BLaER1 (cell line): ENCODE data around the gene PCBP3.

Source experiments
- H3K27ac ChIP-seq: shearing (Covaris generic); formaldehyde crosslinking; 2 replicates; pipeline ENCODE4 v1.8.1; 2022
- H3K27me3 ChIP-seq: shearing (Covaris generic); formaldehyde crosslinking; 2 replicates; pipeline ENCODE4 v1.8.1; 2022
- H3K36me3 ChIP-seq: shearing (Covaris generic); formaldehyde crosslinking; 2 replicates; pipeline ENCODE4 v1.8.1; 2022
- H3K4me1 ChIP-seq: shearing (Covaris generic); formaldehyde crosslinking; 2 replicates; pipeline ENCODE4 v1.8.1; 2022
- H3K4me2 ChIP-seq: shearing (Covaris generic); formaldehyde crosslinking; 2 replicates; pipeline ENCODE4 v1.8.1; 2022
- H3K4me3 ChIP-seq: shearing (Covaris generic); formaldehyde crosslinking; 2 replicates; pipeline ENCODE4 v1.8.1; 2022
- H3K9ac ChIP-seq: shearing (Covaris generic); formaldehyde crosslinking; 2 replicates; pipeline ENCODE4 v1.8.1; 2022
- H3K9me3 ChIP-seq: shearing (Covaris generic); formaldehyde crosslinking; 2 replicates; pipeline ENCODE4 v1.8.1; 2022
- H4K20me1 ChIP-seq: shearing (Covaris generic); formaldehyde crosslinking; 2 replicates; pipeline ENCODE4 v1.8.1; 2022
- Cebpa-rat ChIP-seq: shearing (Covaris generic); IDR thresholded peaks from 2 replicates; pipeline ENCODE4 v1.8.1; 2022

PCBP3 gene

DNA sequence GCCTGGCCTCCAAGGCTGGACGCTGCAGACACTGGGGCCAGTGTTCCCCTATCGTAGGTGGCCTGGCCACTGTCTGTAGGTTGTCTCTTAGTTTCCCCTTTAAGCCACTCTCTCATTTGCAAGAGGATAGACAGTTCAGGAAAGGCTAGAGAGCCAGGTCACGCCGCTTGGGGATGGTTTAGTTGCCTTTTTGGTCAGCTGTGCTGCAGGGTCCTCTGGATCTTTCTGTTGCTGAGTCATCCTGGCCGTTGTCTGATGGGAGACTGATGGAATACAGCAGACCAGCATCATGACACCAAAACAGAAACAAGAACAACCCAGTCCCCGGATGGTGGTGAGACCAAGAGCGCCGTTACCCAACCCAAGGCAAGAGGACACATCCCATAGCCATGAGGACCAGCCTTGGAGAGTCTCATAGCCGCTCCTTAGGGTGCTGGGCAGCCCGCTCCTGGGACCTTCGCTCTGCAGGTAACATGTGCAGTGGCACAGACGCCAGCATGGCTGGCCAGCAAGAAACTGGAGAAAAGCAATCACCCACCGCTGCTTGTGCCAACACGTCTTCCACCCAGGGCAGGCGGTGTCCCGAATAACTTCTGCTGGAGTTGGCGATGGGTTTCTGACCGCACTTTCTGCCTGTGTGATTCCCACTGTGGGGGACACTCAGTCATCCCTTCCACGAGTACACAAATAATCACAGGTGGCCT is 258.9 kb downstream of the PCBP3 start:
- no peaks in the 10 kb centered on the region for H3K9me3 ChIP-seq
- H4K20me1 ChIP-seq = no peaks in the 10 kb centered on the region
- no peaks in the 10 kb centered on the region for H3K4me1 ChIP-seq
- H3K27ac ChIP-seq = no peak overlapping the region
- no peak overlapping the region for H3K4me3 ChIP-seq
- H3K4me2 ChIP-seq = no peak overlapping the region
- H3K9ac ChIP-seq = no peak overlapping the region
- no peaks in the 10 kb centered on the region for H3K27me3 ChIP-seq
- TF ChIP-seq Cebpa-rat = no peak
- peaks cover 88% of the 10 kb centered on the region for H3K36me3 ChIP-seq

DNA sequence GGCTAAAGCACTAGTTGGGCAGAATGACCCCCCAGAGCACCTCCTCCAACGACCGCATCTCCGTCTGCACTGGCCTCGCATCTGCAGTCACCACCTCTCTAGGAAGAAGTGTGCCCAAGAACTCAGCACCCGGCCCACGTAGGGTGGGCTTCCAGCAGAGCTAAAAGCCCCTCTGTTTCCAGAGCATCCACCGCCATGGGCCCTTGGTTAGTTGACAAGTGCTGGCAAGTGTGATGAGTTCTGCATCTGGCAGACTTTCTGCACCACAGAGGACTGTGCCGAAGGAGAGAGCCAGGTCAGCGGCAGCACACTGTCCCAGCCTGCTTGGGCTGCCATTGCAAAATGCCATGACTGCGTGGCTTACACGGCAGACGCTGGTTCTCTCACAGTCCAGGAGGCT is 261.7 kb downstream of the PCBP3 start:
- no peaks in the 10 kb centered on the region for H4K20me1 ChIP-seq
- no peak overlapping the region for H3K4me3 ChIP-seq
- H3K27ac ChIP-seq = no peak overlapping the region
- H3K9ac ChIP-seq = no peak overlapping the region
- no peaks in the 10 kb centered on the region for H3K4me1 ChIP-seq
- peaks cover 86% of the 10 kb centered on the region for H3K36me3 ChIP-seq
- TF ChIP-seq Cebpa-rat = no peak
- H3K9me3 ChIP-seq = no peaks in the 10 kb centered on the region
- no peaks in the 10 kb centered on the region for H3K27me3 ChIP-seq
- no peak overlapping the region for H3K4me2 ChIP-seq

DNA sequence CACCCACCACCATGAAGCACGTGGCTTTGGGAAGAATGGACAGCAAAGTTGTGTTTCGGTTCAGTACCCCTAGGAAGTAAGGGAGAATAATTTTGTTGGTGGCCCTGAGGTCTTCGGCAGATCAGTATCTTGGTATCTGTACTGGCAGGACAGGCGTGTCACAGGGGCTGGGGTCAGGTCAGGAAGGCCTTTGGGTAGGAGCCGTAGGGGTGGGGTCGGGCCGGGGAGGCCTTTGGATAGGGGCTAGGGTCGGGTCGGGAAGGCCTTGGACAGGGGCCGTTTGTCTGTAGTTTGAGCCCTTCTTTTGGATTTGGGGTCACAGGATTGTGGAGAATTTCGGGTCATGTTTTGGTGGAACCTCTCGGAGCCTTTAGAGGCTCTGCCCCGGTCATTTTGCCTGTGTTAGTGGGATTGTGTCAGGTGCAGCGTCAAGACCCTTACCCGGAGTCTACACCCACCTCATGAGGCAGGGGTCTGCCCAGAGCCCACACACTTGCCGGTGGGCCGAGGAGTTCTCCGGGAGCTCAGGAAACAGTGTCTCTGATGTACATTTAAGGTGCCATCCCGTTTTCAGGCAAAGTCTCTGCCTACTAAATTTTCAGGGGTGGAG is 262.8 kb downstream of the PCBP3 start:
- Histone ChIP-seq H3K36me3 (peaks cover 86% of the 10 kb centered on the region), H3K27me3 (no peaks in the 10 kb centered on the region), H3K9ac (no peak overlapping the region), H3K4me3 (no peak overlapping the region), H3K4me2 (no peak overlapping the region), H3K9me3 (no peaks in the 10 kb centered on the region), H4K20me1 (no peaks in the 10 kb centered on the region), H3K4me1 (no peaks in the 10 kb centered on the region), H3K27ac (no peak overlapping the region)
- TF ChIP-seq Cebpa-rat = no peak

DNA sequence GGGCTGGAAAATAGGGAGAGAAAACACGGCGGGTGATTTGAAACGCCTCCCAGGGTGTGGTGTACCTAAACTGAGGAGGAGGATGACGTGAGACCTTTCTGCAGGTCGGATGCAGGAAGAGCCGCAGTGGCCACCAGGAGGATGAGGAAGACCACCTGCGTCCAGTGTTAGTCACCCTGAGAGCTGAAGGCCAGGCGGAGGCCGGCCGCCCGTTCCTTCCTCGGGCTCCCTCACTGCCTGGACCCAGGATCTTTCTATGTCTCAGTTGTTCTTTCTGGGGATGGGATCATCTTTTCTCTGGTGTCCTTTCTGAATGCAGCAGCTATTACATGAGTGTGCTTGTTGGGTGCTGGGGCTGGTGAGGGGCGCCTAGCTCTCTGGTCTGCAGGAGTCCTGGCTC is 263.3 kb downstream of the PCBP3 start:
- TF ChIP-seq Cebpa-rat = no peak
- H3K9ac ChIP-seq = no peak overlapping the region
- H3K4me1 ChIP-seq = peaks cover 3% of the 10 kb centered on the region
- H3K4me2 ChIP-seq = no peak overlapping the region
- no peak overlapping the region for H3K27ac ChIP-seq
- no peaks in the 10 kb centered on the region for H3K27me3 ChIP-seq
- no peaks in the 10 kb centered on the region for H3K9me3 ChIP-seq
- no peaks in the 10 kb centered on the region for H4K20me1 ChIP-seq
- H3K4me3 ChIP-seq = no peak overlapping the region
- peaks cover 86% of the 10 kb centered on the region for H3K36me3 ChIP-seq

DNA sequence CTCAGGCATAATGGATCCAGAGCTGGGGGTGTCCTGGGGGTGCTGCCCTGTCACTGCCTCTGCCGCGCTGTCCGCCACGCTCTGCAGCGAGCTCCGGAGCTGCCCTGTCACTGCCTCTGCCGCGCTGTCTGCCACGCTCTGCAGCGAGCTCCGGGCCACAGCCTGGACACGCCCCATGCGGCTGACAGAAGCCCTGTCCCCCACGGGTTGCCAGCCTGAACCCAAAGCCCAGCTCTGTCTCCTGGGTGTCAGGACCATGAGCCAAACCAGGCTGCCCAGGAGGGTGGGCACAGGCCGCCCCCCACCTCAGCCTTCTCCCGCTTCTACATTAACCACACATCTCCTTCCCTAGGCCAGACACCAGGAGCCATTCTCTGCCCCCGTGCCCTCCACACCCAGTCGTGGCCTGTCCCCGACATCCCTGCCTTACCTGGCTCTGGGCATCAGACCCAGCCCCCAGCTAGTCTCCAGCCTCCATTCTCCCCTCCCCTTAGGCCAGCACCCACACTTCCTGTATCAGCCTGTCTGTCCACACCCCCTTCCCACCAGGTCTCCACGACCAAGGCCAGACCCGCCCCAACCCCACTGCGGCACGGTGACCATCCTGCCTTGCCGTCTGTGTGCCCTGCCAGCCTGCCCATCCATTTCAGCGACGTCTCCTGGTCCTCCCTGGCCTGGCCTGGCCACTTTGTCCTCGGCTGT is 265.2 kb downstream of the PCBP3 start:
- Histone ChIP-seq H3K36me3 (peaks cover 82% of the 10 kb centered on the region), H3K9ac (no peak overlapping the region), H3K4me3 (no peak overlapping the region), H3K9me3 (no peaks in the 10 kb centered on the region), H3K4me2 (no peak overlapping the region), H3K4me1 (peaks cover 20% of the 10 kb centered on the region), H4K20me1 (no peaks in the 10 kb centered on the region), H3K27ac (no peak overlapping the region; the same call in 1 of the 2 replicates), H3K27me3 (no peaks in the 10 kb centered on the region)
- no peak for TF ChIP-seq Cebpa-rat

DNA sequence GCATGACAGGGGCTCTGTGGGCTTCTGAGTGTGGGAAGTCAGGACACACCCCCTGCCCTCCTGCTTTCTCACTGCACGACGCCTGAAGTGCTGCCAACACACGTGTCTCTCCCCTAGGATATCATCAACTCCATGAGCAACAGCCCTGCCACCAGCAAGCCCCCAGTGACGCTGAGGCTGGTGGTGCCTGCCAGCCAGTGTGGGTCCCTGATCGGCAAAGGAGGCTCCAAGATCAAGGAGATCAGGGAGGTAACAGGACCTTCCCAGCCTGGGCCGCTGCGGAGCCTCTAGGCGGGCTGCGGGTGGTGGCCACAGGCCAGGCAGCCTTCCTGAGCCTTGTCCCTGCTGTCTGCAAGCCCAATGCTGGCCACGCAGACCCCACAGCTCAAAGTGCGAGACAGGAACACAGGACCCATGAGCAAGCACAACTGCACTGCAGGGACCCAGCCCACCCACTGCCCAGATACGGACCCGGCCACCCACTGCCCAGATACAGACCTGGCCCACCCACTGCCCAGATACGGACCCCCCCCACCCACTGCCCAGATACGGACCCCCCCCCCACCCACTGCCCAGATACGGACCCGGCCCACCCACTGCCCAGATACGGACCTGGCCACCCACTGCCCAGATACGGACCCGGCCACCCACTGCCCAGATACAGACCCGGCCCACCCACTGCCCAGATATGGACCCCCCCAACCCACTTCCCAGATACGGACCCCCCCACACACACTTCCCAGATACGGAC is 265.9 kb downstream of the PCBP3 start:
- no peak overlapping the region for H3K9ac ChIP-seq
- TF ChIP-seq Cebpa-rat = no peak
- H3K4me2 ChIP-seq = no peak overlapping the region

DNA sequence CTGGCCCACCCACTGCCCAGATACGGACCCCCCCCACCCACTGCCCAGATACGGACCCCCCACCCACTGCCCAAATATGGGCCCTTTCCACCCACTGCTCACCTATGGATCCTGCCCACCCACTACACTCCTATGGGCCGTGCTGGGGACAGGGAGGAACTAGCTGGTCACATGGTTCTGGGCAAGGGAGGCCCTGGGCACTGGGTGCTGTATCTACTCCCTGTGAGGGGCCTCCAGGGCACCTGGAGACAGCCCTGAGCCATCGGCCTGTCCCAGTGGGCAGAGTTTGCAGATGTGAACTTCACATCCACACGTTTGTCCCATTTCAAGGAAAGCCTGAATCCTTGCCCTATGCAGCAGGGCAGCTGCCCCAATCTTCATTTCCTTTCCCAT is 266.6 kb downstream of the PCBP3 start:
- Histone ChIP-seq H3K27me3 (no peaks in the 10 kb centered on the region), H3K27ac (no peak overlapping the region), H3K36me3 (peaks cover 67% of the 10 kb centered on the region), H3K9ac (no peak overlapping the region), H3K4me3 (no peak overlapping the region), H4K20me1 (no peaks in the 10 kb centered on the region), H3K9me3 (no peaks in the 10 kb centered on the region), H3K4me1 (peaks cover 28% of the 10 kb centered on the region), H3K4me2 (no peak overlapping the region)
- TF ChIP-seq Cebpa-rat = no peak

More for the DNA sequence above, 265.9 kb downstream of the PCBP3 start:
- Histone ChIP-seq H3K27me3 (no peaks in the 10 kb centered on the region), H3K9me3 (no peaks in the 10 kb centered on the region), H3K27ac (no peak overlapping the region), H3K36me3 (peaks cover 75% of the 10 kb centered on the region), H4K20me1 (no peaks in the 10 kb centered on the region), H3K4me1 (peaks cover 20% of the 10 kb centered on the region), H3K4me3 (no peak overlapping the region)

DNA sequence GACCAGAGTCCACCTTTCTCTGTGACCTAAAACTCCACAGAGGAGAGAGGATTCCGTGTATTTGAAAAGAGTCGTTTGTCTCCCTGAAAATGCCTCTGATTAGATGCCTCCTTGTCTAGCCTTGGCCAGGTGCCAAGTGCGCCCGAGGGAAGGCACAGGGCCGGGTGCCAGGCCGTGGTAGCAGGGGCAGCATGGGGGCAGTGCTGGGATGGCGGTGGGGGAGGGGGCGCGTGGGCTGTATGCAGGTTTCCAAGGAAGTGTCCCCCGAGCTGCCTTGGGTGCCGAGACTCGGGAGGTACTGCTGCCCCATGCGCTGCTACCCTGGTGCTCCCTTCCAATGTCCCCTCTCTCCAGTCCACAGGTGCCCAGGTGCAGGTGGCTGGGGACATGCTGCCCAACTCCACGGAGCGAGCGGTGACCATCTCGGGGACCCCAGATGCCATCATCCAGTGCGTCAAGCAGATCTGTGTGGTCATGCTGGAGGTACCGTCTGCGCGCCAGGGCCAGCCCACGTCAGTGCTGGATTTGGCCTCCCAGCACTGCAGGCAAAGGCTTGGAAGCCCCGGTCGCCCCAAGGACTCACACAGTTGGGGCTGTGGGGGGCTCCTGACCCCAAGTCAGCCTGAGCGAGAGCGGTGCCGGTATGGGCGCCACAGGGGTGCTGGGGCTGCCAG is 267.2 kb downstream of the PCBP3 start:
- Histone ChIP-seq H3K9ac (no peak overlapping the region), H4K20me1 (no peaks in the 10 kb centered on the region), H3K27me3 (no peaks in the 10 kb centered on the region), H3K36me3 (peaks cover 62% of the 10 kb centered on the region), H3K4me2 (no peak overlapping the region), H3K27ac (no peak overlapping the region), H3K9me3 (no peaks in the 10 kb centered on the region), H3K4me3 (no peak overlapping the region), H3K4me1 (peaks cover 33% of the 10 kb centered on the region)
- TF ChIP-seq Cebpa-rat = no peak

DNA sequence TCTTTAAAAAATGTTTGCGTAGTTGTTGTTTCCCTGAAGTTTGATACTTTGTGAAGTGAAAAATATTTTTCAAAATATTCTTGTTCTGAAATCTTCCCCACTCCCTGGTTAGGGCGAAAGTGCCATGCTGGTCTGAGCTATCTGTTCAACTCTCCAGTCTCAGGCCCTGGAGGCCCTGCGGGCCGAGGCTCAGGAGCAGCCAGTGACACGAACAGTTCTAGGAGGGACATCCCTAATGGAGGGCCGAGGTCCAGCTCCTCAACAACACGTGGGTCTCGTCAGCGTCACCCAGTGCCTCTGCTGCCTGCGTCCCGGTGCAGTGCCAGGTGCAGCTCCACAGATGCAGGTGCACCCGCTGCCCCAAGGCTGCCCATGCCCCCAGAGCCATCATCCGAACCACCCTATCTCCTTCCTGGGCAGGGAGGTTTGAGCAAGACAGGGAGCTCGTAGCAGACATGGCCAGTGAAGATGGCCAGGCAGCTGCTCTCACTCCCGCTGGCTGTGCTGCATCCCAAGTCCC is 268.3 kb downstream of the PCBP3 start:
- no peaks in the 10 kb centered on the region for H4K20me1 ChIP-seq

More for the DNA sequence above, 268.3 kb downstream of the PCBP3 start:
- H3K4me3 ChIP-seq = no peak overlapping the region
- H3K27me3 ChIP-seq = no peaks in the 10 kb centered on the region
- H3K9me3 ChIP-seq = no peaks in the 10 kb centered on the region
- peaks cover 45% of the 10 kb centered on the region for H3K4me1 ChIP-seq
- peaks cover 52% of the 10 kb centered on the region; the same call in 1 of the 2 replicates for H3K36me3 ChIP-seq
- TF ChIP-seq Cebpa-rat = no peak
- H3K9ac ChIP-seq = no peak overlapping the region
- peak overlapping the region; percentile 51; the same call in 1 of the 2 replicates for H3K4me2 ChIP-seq
- 0 out of 2 replicates have a peak overlapping the region, but pooled peaks have one; percentile 6 for H3K27ac ChIP-seq
